Prostate gland (tissue), 2 donors: Measurements from ENCODE around the gene PTPA. TPM values are rescaled to one million over a fixed set of nuclear protein-coding genes. Genes with fewer than 3 reads are reported as not detected.

Experiments
- DNase-seq: peaks from one replicate; pipeline ENCODE4 v3.0.0-alpha.2; 2019; ENCODE audit warnings: low spot score
- H3K27ac ChIP-seq, 2 donors: fragments of 200-600 bp; sonication (generic); 2 replicates each; pipeline ENCODE4 v1.5.1; 2017 to 2019
- H3K27me3 ChIP-seq: fragments of 200-600 bp; sonication (generic); replicated peaks from 2 replicates; pipeline ENCODE4 v1.5.1; 2019; ENCODE audit not compliant: insufficient read depth
- H3K36me3 ChIP-seq, 2 donors: fragments of 200-600 bp; sonication (generic); 1 replicate in 1 of 2; 2 replicates in 1 of 2; pipeline versions ENCODE4 v1.5.1 to v1.8.1; 2017 to 2019
- H3K4me1 ChIP-seq: fragments of 200-600 bp; sonication (generic); replicated peaks from 2 replicates; pipeline ENCODE4 v1.5.1; 2019
- H3K4me3 ChIP-seq, 2 donors: fragments of 200-600 bp; sonication (generic); 2 replicates each; pipeline ENCODE4 v1.5.1; 2017 to 2019
- H3K9me3 ChIP-seq: fragments of 200-600 bp; sonication (generic); 2 replicates; pipeline ENCODE4 v1.5.1; 2017
- CTCF ChIP-seq, 4 experiments: fragments of 200-600 bp in 2 of 4; fragments of 450-650 bp in 2 of 4; sonication (generic) in 2 of 4; IDR thresholded peaks; 1 replicate in 3 of 4; 2 replicates in 1 of 4; pipeline ENCODE4 v1.5.1; 2016 to 2019; ENCODE audit warnings: antibody characterized with exemption in 4 of 4, mild to moderate bottlenecking in 2 of 4, moderate library complexity in 2 of 4
- POLR2A ChIP-seq: fragments of 450-650 bp; IDR thresholded peaks from one replicate; pipeline ENCODE4 v1.6.1; 2016; ENCODE audit warnings: antibody characterized with exemption, mild to moderate bottlenecking
- POLR2AphosphoS5 ChIP-seq: sonication (generic); formaldehyde crosslinking; IDR thresholded peaks from one replicate; pipeline ENCODE4 v1.6.1; 2017; ENCODE audit warnings: antibody characterized with exemption
- WGBS: methylation state at CpG from one replicate; pipeline ENCODE4 v1.1.5; 2018; 5-methylcytosine and 5-hydroxymethylcytosine counted together
- intact Hi-C: fragments of 100-400 bp; cut with DNase I; formaldehyde crosslinking; loops from one replicate; pipeline ENCODE4 v1.14.2; 2022
- total RNA-seq, 2 donors: library from RNA; depleted of rRNA; stranded (reverse); fragments of >200 nt; gene quantifications; one replicate each; pipeline ENCODE4 v1.1.0, GENCODE V29; 2016

The PTPA gene
- total RNA-seq, 2 donors from 2014 or later, result 165 to 173 TPM

GRCh38 chr9:129072171-129072570, 39.0 kb upstream of the PTPA start:
- Histone ChIP-seq H3K4me1 (no peaks in the 10 kb centered on the region), H3K36me3 (no peaks in the 10 kb centered on the region), H3K9me3 (no peaks in the 10 kb centered on the region), H3K4me3 (no peak overlapping the region), H3K27ac (no peak overlapping the region), H3K27me3 (no peaks in the 10 kb centered on the region)
- no peak for DNase-seq
- TF ChIP-seq POLR2AphosphoS5 (no peak), CTCF (IDR thresholded peaks at IDR 0.05) (no peak), POLR2A (no peak)
- intact Hi-C loops, result no loop called here
- WGBS, result 58% methylated on average over 9 of the region's 9 CpGs

- no peak overlapping the region for H3K27ac ChIP-seq
- no peak for TF ChIP-seq POLR2A
- TF ChIP-seq POLR2AphosphoS5, result no peak
- no peak for TF ChIP-seq CTCF (IDR thresholded peaks at IDR 0.05)
- no peaks in the 10 kb centered on the region for H3K4me1 ChIP-seq
- no peaks in the 10 kb centered on the region for H3K36me3 ChIP-seq
- no peak overlapping the region for H3K4me3 ChIP-seq
- 88% methylated on average over 8 of the region's 8 CpGs for WGBS
- H3K9me3 ChIP-seq, result no peaks in the 10 kb centered on the region
- no peak for DNase-seq
- intact Hi-C loops, result no loop called here
- H3K27me3 ChIP-seq, result no peaks in the 10 kb centered on the region
Measured at GRCh38 chr9:129073404-129073803, 37.8 kb upstream of the PTPA start.

GRCh38 chr9:129074106-129074505, 37.1 kb upstream of the PTPA start:
- Histone ChIP-seq H3K27me3 (no peaks in the 10 kb centered on the region), H3K9me3 (no peaks in the 10 kb centered on the region), H3K36me3 (no peaks in the 10 kb centered on the region), H3K4me1 (no peaks in the 10 kb centered on the region), H3K27ac (no peak overlapping the region), H3K4me3 (no peak overlapping the region)
- no peak for DNase-seq
- TF ChIP-seq POLR2AphosphoS5 (no peak), CTCF (IDR thresholded peaks at IDR 0.05) (no peak), POLR2A (no peak)
- 96% methylated on average over 3 of the region's 3 CpGs for WGBS
- intact Hi-C loops, result no loop called here

GRCh38 chr9:129075996-129076639, 35.1 kb upstream of the PTPA start:
- 88% methylated on average over 16 of the region's 16 CpGs for WGBS
- DNase-seq, result no peak
- no peaks in the 10 kb centered on the region for H3K27me3 ChIP-seq
- H3K4me3 ChIP-seq, result no peak overlapping the region
- no peak for TF ChIP-seq POLR2AphosphoS5
- no peak for TF ChIP-seq POLR2A
- no peak for TF ChIP-seq CTCF (IDR thresholded peaks at IDR 0.05)
- H3K9me3 ChIP-seq, result no peaks in the 10 kb centered on the region
- intact Hi-C loops, result no loop called here
- no peaks in the 10 kb centered on the region for H3K4me1 ChIP-seq
- no peak overlapping the region for H3K27ac ChIP-seq
- H3K36me3 ChIP-seq, result no peaks in the 10 kb centered on the region

- 93% methylated on average over 11 of the region's 11 CpGs for WGBS
- TF ChIP-seq POLR2AphosphoS5 (no peak), CTCF (IDR thresholded peaks at IDR 0.05) (no peak), POLR2A (no peak)
- H3K36me3 ChIP-seq, result no peaks in the 10 kb centered on the region
- H3K4me1 ChIP-seq, result no peaks in the 10 kb centered on the region
- H3K4me3 ChIP-seq, result no peak overlapping the region
- no peak overlapping the region for H3K27ac ChIP-seq
- no peaks in the 10 kb centered on the region for H3K27me3 ChIP-seq
- intact Hi-C loops, result no loop called here
- no peaks in the 10 kb centered on the region for H3K9me3 ChIP-seq
- no peak for DNase-seq
Measured at GRCh38 chr9:129076640-129077037, 34.6 kb upstream of the PTPA start.
